Measurements from ENCODE around the gene CDC14A. TPM values are rescaled to one million over a fixed set of nuclear protein-coding genes. Genes with fewer than 3 reads are reported as not detected.
A peak's percentile ranks its signal among the peaks of the same experiment; 100 is the strongest.

Gene CDC14A
- total and polyA plus RNA-seq, 8 donors, result 8.9 to 16.4 (median 14.2) TPM

DNA sequence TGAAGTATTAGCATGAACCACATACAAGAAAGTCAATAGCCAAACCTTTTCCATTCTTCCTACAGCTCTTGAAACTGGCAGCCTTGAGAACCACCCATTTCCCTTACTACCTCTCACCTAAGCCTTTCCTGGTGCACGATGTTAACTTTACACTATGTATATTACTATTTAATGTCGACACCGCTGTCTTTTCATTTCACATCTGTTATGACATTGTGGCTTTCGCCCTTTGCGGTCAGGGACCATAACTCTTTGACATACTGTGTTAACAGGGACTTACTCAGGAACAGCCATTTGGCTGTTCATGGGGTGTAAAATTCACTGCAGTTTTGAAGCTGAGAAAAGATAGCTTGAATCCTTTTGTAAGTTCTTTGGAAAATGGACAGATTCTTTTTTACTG, 164.6 kb downstream of the CDC14A start:
- no peak for ATAC-seq
- no peak for TF ChIP-seq CTCF (IDR thresholded peaks at IDR 0.05)
- Histone ChIP-seq H3K4me3 (no peak overlapping the region), H3K27ac (no peak overlapping the region), H3K27me3 (no peaks in the 10 kb centered on the region), H3K9me3 (no peaks in the 10 kb centered on the region), H3K4me1 (peaks cover 0 to 9% of the 10 kb centered on the region in 2 donors), H3K36me3 (no peaks in the 10 kb centered on the region)
- intact Hi-C loops (cut with DNase I), result no loop called here
- DNase-seq, result no peak

- intact Hi-C loops (cut with DNase I), result no loop called here
- no peaks in the 10 kb centered on the region for H3K27me3 ChIP-seq
- no peak overlapping the region for H3K27ac ChIP-seq
- H3K9me3 ChIP-seq, result no peaks in the 10 kb centered on the region
- no peak for TF ChIP-seq CTCF (IDR thresholded peaks at IDR 0.05)
- no peak overlapping the region for H3K4me3 ChIP-seq
- no peaks in the 10 kb centered on the region for H3K36me3 ChIP-seq
- H3K4me1 ChIP-seq, result peaks cover 0 to 11% of the 10 kb centered on the region in 2 donors
- DNase-seq (no peak), ATAC-seq (no peak)
Measured at GRCh38 chr1:100517515-100517914, 165.2 kb downstream of the CDC14A start.

DNA sequence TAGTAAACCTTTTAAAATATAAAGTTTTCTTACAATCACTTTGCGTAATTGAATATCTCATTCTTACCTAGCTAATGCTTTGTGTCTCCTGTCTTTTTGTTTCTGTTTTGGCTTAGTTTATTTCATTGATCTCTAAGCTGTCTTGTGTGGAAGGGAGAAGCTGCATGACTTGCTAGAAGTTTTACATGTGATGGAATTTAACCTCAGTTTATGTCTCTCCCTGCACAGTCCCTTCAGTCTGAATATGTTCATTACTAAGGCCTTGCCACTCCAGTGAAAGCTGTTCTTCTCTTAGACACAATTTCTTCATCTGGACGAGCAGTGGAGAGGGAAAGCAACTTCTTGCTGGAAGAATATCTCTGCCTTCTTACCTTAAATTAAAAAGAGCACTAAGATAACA, 165.7 kb downstream of the CDC14A start:
- DNase-seq (no peak), ATAC-seq (no peak)
- Histone ChIP-seq H3K9me3 (no peaks in the 10 kb centered on the region), H3K36me3 (no peaks in the 10 kb centered on the region), H3K27me3 (no peaks in the 10 kb centered on the region), H3K27ac (no peak overlapping the region), H3K4me3 (no peak overlapping the region), H3K4me1 (peaks cover 0 to 16% of the 10 kb centered on the region in 2 donors)
- intact Hi-C loops (cut with DNase I), result no loop called here
- no peak for TF ChIP-seq CTCF (IDR thresholded peaks at IDR 0.05)

DNA sequence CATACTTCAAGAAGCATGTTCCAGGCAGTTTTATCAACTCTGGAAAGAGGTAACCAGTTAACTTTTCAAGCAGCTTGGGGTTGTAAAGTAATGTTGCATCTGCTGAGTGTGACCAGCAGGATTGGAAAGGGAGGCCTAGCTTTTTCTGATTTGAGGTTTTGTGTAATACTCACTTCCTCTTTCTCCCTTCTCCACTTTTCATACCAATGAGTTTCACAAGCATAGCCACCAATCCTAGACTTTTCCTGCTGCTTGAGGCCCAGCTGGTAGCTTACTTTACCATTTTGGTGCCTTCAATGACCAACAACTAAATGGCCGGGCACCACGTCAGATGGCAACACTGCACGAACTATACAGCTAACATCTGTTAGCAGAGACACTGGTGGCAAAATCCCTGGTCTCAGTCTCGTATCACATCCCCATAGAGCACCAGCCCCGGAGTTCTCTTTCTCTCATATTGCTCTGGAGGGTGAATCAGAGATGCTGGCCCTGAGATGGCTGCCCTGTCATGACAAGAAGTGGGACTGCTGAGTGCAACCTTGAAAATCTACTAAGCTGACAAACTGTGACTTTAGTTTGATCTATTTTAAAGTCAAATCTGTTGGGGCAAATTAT, 170.8 kb downstream of the CDC14A start:
- TF ChIP-seq CTCF (IDR thresholded peaks at IDR 0.05), result no peak
- Histone ChIP-seq H3K27me3 (no peaks in the 10 kb centered on the region), H3K4me3 (no peak overlapping the region), H3K36me3 (no peaks in the 10 kb centered on the region), H3K4me1 (peaks cover 0 to 13% of the 10 kb centered on the region in 2 donors), H3K27ac (peak overlapping the region in 1 of 2 donors; percentile 23), H3K9me3 (no peaks in the 10 kb centered on the region)
- ATAC-seq (peak; percentile 59), DNase-seq (no peak)
- intact Hi-C loops (cut with DNase I), result no loop called here

GRCh38 chr1:100524355-100524754, 172.0 kb downstream of the CDC14A start:
- ATAC-seq (no peak), DNase-seq (no peak)
- Histone ChIP-seq H3K36me3 (no peaks in the 10 kb centered on the region), H3K4me3 (no peak overlapping the region), H3K27me3 (no peaks in the 10 kb centered on the region), H3K27ac (no peak overlapping the region), H3K4me1 (peaks cover 0 to 17% of the 10 kb centered on the region in 2 donors), H3K9me3 (no peaks in the 10 kb centered on the region)
- intact Hi-C loops (cut with DNase I), result no loop called here
- TF ChIP-seq CTCF (IDR thresholded peaks at IDR 0.05), result no peak

All from left lung (tissue), 10 donors.